Measurements from ENCODE around the gene STAG3.
"Not testable (repeated sequence)": the region's sequence is repeated elsewhere in the genome, so short reads cannot be mapped to it uniquely, and the experiment has no call there.

STAG3 gene

DNA sequence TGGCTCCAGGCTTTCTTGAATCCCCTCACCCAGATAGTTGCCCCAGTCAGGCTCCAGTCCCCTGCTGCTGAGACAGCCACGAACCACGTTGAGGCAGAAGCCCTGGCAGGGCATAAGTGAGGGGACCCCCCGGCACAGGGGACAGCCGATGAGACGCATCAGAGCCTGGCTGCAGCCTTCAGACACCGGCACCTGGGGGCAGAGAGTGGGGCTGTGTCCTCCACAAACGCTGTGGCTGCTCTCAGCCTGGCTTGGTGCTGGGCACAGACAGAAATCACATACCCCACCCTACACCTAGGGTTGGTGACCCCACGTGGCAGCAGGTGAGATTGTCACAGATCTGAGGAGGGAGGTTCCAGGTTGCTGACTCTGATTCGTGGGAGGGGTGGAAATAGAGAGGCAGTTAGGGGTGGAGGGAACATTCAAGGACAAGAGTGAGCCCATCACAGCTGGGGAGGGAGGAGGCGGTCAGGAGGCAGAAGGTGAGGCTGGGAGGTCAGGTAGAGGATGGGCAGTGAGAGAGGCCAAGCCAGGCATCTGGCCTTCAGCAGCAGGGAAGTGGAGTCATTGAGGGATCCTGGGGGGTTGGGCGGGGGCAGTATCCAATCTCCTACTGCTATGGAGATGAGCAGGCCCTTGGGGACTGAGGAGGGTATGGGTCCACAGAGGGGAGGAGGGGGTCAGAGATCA, 3.8 kb upstream of the STAG3 start:
- no peak for DNase-seq

DNA sequence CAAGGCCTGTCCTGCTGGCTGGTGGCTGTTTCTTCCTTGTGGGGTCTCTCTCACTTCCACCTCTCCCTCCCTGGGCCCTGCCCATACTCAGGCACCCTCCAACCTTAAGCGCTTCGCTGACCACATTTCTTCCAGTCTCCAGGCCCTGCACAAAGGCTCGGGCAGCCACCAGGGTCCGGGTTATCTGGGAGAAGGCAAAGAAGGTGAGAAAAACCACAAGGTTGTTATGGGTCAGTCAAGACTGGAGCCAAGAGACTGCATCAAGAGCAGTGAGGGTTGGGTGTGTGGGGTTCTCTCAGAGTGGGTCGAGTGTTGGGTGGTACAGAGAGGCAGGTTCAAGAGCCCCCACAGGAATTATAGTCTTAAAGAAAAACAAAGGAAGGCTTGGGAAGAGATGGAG, 3.1 kb upstream of the STAG3 start:
- no peak for DNase-seq

DNA sequence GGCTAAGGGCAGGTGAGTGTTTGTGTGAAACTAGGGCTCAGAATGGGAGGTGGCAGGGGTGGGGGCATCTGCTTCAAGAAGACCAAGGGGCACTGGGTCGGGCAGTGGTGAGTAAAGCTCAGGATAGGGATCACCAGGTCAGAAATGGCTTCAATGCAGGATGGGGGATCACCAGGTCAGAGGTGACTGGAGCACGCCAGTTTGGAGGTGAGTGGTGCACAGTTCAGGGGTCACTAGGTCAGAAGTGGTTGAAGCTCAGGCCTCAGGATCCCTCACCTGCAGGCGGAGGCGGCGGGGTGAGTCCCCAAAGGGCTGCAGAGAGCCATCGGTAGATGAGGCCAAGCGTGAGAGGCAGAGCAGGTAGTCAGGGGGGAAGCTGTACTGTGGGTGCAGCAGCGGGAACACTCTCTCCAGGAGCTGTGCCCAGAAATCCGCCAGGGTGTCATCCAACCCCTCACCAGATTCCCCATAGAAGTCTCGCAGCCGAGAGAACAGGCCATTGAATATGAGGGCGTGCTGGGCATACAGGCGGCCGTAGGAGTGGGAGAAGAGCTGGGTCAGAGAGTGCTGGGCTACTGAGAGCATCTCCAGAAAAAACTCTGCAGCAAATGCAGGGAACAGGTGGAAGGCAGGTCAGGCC, 2.3 kb upstream of the STAG3 start:
- DNase-seq: no peak

DNA sequence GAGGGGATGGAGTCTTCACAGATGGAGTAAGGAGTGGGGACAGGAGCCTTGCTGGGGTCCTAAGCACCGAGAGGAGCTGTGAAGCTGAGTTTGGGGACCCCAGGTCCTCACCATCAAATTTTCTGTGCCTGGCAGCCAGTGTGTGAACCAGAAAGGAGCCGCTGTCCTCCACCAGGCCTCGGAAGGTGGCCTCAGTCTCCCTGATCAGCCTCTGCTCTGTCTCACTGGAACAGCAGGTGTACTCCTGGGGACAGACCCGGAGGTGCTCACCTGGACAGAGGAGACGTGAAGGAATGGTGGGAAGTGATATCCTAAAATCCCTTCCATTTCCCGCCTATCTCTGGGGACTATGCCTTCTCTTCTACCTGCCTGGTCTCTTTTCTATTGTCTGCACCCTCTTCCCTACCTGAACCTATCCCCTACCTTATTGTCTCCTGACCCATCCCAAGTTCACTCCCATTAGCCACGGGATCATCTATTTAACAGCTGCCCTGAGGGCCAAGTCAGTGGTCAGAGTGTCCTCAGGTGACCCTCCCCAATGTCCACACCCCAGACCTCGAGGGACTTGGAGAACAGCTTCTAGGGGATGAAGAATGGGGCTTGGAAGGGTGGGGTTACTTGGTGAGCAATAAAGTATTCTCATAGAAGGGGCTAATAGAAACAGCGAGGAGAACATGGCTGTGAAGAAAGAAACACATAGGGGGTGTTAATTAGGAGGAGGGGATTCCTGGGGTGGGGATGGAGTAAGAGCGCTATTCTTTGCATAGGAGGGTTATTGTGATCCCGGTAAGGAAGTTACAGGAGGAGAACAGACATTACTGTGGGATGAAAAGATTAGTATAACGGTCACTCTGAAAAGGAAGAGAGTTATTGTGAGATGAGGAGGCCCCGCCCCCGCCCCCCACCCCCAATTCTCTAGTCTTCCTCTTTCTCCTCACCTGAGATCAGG, 1.3 kb upstream of the STAG3 start:
- DNase-seq: no peak

DNA sequence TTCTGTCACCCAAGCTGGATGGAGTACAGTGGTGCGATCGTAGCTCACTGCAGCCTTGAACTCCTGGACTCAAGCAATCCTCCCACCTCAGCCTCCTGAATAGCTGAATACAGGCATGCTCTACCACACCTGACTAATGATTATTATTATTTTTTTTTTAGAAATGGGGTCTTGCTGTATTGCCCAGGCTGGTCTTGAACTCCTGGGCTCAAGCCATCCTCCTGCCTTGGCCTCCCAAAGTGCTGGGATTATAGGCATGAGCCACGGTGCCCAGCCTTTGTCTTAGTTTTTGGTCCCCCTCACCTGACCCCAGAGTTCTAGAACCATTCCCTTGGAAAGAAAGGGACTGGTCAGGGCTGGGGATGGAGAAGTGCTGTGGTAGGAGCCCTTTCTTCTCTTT, 2.4 kb downstream of the STAG3 start:
- not testable (repeated sequence) for DNase-seq

DNA sequence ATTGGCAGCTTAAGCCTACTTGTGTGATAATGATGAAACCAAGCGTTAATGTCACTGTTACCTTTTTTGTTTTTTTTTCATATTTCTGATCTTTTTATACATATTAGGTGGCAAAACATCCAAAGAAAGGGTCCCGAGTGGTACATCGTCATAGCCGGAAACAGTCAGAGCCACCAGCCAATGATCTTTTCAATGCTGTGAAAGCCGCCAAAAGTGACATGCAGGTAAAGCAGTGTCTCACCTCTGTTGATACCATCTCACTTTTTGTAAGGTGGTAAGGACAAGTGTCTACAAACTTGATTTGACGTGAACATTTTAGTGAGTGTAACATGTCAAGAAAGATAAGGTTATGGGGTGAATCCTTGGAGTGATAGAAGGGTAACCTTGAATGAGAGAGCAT, 4.9 kb downstream of the STAG3 start:
- DNase-seq: not testable (repeated sequence)

DNA sequence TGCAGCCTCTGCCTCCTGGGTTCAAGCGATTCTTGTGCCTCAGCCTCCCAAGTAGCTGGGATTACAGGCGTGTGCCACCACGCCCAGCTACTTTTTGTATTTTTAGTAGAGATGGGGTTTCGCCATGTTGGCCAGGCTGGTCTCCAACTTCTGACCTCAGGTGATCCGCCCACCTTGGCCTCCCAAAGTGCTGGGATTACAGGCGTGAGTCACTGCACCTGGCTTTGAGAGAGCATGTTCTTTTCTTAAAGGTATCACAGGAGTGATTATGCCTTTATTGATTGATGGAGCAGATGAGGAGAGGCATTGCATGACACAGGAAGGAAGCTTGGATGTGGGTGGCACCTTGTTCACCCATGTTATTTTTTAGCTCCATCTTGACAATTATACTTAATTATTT, 5.4 kb downstream of the STAG3 start:
- DNase-seq: not testable (repeated sequence)

DNA sequence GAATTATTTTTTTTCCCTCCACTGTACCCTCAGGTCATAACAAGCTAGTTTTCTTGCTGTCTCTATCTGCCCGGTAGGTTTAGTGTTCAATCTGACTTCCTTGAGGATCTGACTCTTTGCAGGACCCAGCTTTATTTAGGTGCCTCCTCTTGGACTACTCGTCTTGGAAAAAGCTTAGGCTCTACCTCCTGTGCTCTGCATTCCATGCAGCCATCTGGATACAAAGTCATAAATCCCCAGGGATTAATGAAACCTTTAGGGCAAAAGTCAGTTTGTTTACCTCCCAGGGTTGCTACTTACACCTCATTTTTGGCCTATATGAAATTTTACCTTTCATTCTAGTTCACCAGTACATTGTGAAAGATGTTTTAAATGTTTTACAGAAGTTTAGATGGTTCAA, 8.0 kb downstream of the STAG3 start:
- no peak for DNase-seq

DNA sequence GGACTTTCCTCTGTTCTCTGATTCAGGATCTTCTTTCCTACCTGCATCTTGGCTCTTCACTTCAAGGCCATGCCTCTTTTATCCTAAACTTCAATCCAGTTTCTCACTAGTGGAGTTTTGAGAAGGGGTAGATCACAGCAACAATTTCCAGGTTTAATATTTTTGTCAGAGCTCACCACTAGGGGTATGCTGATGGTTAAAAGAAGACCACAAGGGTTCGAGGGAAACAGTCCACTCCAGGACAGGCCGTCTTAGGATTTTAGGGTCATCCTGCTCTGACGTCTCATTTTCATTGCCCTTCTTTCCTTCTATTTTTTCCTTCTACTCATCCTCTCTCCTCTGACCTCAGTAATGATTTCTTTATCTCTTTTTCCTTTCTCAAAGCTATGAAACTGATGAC, 11.3 kb downstream of the STAG3 start:
- no peak for DNase-seq

DNA sequence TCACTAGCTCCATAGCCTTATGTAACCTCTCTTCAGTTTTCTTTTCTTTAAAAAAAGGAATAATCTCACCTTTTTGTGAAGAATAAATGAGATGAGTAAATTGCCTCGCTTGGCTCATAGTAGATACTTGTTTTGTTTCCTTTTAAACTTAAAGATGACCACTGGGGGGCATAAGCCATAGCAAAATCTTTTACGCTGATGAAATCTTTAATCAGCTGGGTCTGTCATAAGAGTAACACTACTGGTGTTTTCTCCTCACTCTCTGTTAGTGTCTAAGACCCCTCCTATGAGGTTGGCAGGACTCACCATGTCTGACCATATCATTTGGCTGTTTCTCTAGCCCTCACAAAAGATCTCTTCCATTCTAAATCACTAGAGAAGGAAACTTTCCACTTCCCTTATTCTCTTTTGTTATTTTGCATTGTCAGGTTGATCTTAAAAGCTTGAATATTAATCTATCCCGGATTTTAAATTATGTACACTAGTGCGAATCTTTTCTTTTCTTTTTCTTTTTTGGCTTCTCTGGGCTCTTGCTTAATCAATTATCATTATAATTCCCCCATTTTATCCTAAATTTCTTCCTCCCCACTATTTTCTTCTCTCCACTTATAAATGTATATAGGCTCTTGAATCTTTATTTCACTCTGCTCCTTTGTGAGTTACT, 12.5 kb downstream of the STAG3 start:
- no peak for DNase-seq

DNA sequence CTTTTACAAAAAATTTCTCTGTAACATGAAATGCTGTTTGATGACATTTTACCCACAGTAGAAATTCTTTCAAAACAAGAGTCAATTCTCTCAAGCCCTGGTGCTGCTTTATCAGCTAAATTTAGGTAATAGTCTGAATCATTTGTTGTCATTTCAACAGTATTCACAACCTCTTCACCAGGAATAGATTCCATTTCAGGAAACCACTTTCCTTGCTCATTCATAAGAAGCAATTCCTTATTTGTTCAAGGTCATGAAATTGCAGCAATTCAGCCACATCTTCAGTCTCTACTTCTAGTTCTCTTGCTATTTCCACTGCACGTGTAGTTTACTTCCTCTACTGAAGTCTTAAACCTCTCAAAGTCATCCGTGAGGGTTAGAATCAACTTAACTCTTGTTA, 14.1 kb downstream of the STAG3 start:
- no peak for DNase-seq

DNA sequence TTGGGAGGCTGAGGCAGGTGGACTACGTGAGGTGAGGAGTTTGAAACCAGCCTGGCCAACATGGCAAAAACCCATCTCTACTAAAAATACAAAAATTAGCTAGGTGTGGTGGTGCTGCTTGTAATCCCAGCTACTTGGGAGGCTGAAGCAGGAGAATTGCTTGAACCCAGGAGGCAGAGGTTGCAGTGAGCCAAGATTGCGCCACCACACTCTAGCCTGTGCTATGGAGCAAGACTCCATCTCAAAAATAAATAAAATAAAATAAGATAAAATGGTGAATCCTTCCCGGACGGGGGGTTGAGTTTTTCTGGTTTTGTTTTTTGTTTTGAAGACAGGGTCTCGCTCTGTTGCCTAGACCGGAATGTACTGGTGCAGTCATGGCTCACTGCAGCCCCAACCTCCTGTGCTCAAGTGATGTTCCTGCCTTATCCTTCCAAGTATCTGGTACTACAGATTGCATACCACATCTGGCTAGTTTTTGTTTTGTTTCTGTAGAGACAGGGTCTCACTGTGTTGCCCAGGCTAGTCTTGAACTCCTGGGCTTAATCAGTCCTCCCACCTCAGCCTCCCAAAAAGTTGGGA, 14.7 kb downstream of the STAG3 start:
- not testable (repeated sequence) for DNase-seq

DNA sequence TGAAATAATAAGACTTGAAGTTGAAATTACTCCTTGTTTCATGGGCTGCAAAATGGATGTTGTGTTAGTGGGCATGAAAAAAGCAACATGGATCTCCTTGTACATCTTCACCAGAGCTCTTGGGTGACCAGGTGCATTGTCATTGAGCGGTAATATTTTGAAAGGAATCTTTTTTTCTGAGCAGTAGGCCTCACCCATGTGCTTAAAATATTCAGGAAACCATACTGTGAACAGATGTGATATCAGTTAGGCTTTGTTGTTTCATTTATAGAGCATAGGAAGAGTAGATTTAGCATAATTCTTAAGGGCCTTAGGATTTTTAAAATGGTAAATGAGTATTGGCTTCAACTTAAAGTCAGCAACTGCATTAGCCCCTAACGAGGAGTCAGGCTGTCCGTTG, 15.3 kb downstream of the STAG3 start:
- DNase-seq: no peak

DNA sequence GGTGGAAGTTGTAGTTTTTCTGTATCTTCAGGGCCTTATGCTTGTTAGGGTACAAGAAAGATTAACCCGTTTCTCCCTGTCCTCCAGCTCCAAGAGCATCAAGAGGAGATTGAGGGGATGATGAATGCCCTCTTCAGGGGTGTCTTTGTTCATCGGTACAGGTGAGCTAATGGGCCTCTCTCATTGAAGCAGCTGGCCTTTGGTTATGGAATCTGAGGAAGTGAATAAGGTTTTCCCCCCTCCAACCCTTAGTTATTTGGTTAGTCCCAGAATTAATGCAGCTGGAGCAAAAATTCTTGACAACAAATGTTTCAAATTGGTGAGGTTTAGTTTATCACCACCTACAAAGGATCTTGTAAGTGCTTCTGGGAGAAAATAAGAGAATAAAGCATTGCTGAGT, 17.5 kb downstream of the STAG3 start:
- DNase-seq: no peak

DNA sequence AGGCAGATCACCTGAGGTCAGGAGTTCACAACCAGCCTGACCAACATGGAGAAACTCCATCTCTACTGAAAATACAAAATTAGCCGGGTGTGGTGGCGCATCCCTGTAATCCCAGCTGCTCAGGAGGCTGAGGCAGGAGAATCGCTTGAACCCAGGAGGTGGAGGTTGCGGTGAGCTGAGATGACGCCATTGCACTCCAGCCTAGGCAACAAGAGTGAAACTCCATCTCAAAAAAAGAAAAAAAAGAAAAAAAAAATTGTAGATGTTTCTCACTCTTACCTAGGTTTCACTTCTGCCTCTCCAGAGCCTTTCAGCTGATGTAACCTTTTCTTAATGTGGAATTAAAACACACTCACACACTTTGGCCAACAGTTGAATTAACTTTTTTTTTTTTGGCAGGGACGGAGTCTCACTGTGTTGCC, 18.2 kb downstream of the STAG3 start:
- not testable (repeated sequence) for DNase-seq

DNA sequence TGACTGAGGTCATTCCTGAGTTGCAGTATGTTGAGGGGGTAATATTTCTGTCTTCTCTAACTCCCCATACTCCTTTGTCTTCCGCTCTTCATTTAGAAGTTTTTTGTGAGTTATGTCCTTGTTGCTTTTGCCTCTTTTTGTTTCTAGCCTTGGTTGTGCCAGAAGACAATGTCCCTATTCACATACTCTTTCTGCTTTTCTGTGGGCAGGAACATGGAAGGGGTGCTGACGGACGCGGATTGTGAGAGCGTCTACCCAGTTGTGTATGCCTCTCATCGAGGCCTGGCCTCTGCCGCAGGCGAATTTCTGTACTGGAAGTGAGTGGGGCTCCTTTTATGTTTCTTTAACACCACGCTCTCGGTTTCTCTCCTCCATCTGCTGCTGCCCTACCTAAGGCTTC, 20.5 kb downstream of the STAG3 start:
- DNase-seq: no peak

DNA sequence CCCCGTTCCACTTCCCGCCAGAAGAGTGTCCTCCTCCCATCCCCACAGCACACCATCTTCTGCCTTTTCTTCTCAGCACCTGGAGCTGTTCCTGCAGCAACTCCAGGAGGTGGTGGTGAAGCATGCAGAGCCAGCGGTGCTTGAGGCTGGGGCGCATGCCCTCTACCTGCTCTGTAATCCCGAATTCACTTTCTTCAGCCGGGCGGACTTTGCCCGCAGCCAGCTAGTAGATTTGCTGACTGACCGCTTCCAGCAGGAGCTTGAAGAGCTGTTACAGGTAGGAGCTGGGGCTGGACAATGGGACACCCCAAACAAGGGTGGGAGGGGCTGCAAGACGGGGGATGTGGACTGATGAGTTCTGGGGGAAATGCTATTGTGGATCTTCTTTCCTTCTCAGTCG, 23.0 kb downstream of the STAG3 start:
- no peak for DNase-seq

DNA sequence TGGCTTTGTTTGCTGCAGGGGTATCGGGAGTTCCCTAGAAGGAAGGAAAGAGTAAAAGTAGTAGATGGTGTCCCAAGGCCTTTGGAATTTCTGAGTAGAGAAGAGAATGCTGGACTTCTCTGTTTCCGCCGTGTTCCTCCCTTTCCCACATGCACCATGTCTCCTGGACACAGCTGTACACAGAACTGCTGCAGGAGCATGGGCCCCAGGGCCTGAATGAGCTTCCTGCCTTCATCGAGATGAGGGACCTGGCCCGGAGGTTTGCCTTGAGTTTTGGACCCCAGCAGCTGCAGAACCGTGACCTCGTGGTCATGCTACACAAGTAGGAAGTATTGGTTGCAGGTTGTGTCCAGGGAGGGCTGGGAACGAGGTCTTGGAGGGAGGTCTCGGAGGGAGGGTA, 26.7 kb downstream of the STAG3 start:
- no peak for DNase-seq

DNA sequence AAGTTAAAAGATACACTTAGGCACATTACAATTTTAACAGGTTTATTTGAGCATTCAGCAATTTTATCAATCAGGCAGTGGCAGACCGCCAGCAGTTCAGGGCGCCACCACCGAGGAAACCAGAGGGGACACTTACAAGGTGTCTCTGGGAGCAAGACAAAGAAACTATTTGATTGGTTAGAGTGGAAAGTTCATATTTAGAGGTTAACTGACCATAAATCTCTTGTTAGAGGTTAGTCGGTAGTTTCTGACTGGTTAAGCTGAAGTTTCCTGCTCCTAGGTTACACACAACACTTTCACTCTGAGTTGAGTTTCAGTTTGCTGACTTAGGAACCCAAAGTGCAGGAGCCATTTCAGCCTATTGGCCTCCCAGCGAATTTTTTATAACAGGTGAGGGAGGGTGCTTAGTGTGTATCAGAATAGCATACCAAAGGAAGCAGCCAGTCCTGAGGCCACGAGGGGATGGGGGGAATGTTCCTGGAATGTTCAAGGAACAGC, 31.2 kb downstream of the STAG3 start:
- no peak for DNase-seq

DNA sequence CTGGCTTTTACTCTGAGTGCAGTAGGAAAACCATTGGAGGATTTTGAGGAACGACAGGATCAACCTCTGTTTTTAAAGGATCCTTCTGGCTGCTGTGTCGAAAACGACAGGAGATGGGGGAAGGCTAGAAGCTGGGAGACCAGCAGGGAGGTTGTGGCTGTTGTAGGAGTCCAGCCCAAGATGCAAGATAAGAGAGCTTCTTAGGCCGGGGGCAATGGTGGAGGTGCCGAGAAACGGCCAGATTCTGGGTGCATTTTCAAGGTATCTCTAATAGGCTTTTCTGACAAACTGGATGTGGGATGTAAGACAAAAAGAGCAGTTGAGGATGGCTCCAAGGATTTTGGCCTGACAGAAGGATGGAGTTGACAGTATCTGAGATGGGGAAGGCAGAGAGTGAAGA, 31.8 kb downstream of the STAG3 start:
- no peak for DNase-seq

DNA sequence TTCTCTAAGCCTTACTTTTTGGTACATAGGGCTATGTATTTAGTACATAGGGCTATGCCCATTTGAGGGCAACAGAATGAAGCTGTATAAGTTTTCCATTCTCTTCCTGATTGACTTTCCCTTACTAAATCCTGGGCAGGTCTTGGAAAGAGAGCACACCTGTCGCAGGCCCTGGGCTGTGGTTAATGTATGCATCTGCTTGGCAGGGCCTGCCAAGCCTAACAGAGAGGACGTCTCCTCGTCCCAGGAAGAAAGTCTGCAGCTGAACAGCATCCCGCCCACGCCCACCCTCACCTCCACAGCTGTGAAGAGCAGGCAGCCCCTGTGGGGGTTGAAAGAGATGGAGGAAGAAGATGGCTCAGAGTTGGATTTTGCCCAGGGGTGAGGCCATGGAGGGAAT, 33.1 kb downstream of the STAG3 start:
- DNase-seq: no peak

DNA sequence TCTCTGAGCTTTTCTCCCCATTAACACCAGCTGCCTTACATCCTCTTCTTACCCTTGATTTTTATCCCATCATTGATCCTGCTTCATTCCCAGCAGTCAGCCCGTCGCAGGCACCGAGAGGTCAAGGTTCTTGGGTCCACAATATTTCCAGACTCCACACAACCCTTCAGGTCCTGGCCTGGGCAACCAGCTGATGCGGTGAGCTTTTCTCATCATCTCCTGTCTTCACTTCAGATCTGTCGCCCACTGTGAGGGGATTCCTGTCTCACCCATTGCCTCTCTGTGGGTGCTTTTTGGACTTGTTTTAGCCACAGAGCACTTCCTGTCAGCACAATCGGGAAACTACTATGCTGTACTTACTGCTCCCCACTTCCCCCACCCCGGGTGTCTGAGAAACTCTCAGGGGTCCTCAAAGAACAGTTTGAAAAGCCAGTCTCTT, 33.6 kb downstream of the STAG3 start:
- DNase-seq: no peak

All from NCI-H446 treated with DMSO at 0.1 percent for 48 hours (cell line).